Measurements from ENCODE around the gene VAC14. TPM values are rescaled to one million over a fixed set of nuclear protein-coding genes. Genes with fewer than 3 reads are reported as not detected.

The VAC14 gene
- total and polyA plus RNA-seq, 2 of the 8 experiments (the other 6 are each of a cell fraction or from before 2014, with no cell fraction given), result 56.0 to 108 TPM

- H2AFZ ChIP-seq (ENCODE audit: low read length), result no peak overlapping the region
- no peak overlapping the region for H2BK5ac ChIP-seq (ENCODE audit: low read depth, low read length)
- no peaks in the 10 kb centered on the region for H3K36me3 ChIP-seq (ENCODE audit: control insufficient read depth in 2 of 4, insufficient read depth in 4 of 4, low read length in 3 of 4)
- no peak overlapping the region for H2BK120ac ChIP-seq (replicated peaks; ENCODE audit: low read depth, low read length)
- H3K27ac ChIP-seq (ENCODE audit: low read depth, low read length), result no peak overlapping the region
- H3K4ac ChIP-seq (replicated peaks; ENCODE audit: insufficient read length, low read depth, low read length), result no peak overlapping the region
- H3K4me1 ChIP-seq (replicated peaks in 1 of 4; ENCODE audit: control insufficient read depth in 3 of 4, insufficient read depth in 4 of 4, low read length in 3 of 4), result peaks cover under 1 to 5% (median 2%) of the 10 kb centered on the region in 4 experiments; a peak in 5 of 7 replicates
- H2AK5ac ChIP-seq (ENCODE audit: low read depth, low read length), result no peak overlapping the region
- H3K56ac ChIP-seq (replicated peaks; ENCODE audit: insufficient read length, low read depth, low read length), result no peak overlapping the region
- H3K4me3 ChIP-seq (ENCODE audit: extremely low read depth in 1 of 4, insufficient read depth in 2 of 4, low read depth in 3 of 4, low read length in 4 of 4), result no peak overlapping the region
- H4K5ac ChIP-seq (ENCODE audit: insufficient read length, low read depth, low read length), result no peak overlapping the region
- WGBS, 2 experiments (ENCODE audit: extremely low coverage in 1 of 2, insufficient coverage in 1 of 2, insufficient read length in 1 of 2, insufficient replicate concordance in 2 of 2, low coverage in 1 of 2, low lambda C conversion rate in 2 of 2, missing lambda C conversion rate in 1 of 2), result 79% methylated on average over 8 of the region's 8 CpGs; no CpG with 5 or more reads in 1 of the 2 experiments
- no peak overlapping the region for H2BK20ac ChIP-seq (ENCODE audit: low read length)
- H3K9me3 ChIP-seq (ENCODE audit: insufficient read depth in 2 of 2, low read depth in 1 of 2, low read length in 1 of 2), result no peaks in the 10 kb centered on the region
- peaks cover 8% of the 10 kb centered on the region for H3K23me2 ChIP-seq (ENCODE audit: low read depth, low read length)
- no peak for FAIRE-seq
- peaks cover 0 to 23% (median 6%) of the 10 kb centered on the region in 4 experiments; a peak in 6 of 7 replicates for H3K27me3 ChIP-seq (replicated peaks in 1 of 4; ENCODE audit: control insufficient read depth in 3 of 4, extremely low read depth in 1 of 4, insufficient read depth in 3 of 4, low read length in 3 of 4)
- H4K20me1 ChIP-seq (replicated peaks in 1 of 2; ENCODE audit: control insufficient read depth in 1 of 2, insufficient read depth in 2 of 2, low read length in 2 of 2), result peaks cover 0 to 2% of the 10 kb centered on the region in 2 experiments
- no peak overlapping the region for H3K23ac ChIP-seq (ENCODE audit: insufficient read length)
- peaks cover 8 to 15% of the 10 kb centered on the region in 2 experiments for H3K79me2 ChIP-seq (ENCODE audit: control insufficient read depth in 1 of 2, insufficient read depth in 2 of 2, low read length in 2 of 2)
- ChIA-PET CTCF (ENCODE audit: partially characterized antibody) (interaction anchor here (1.2 to 1.7 kb wide), 2 partner anchors 508 to 609 kb away, joined by 3 to 4 read pairs; no protein-coding TSS in a partner anchor), POLR2A (ENCODE audit: partially characterized antibody) (interaction anchor here (1.1 to 1.4 kb wide), 3 partner anchors 8 to 14 kb away, joined by 3 to 6 read pairs (median 3); no protein-coding TSS in a partner anchor)
- H3K14ac ChIP-seq (ENCODE audit: insufficient read length), result no peak overlapping the region
- H3K9ac ChIP-seq (replicated peaks in 1 of 4; ENCODE audit: extremely low read depth in 1 of 4, low read depth in 3 of 4, low read length in 3 of 4), result no peak overlapping the region
- H2BK15ac ChIP-seq (ENCODE audit: low read length), result no peak overlapping the region
- H3K79me1 ChIP-seq (ENCODE audit: low read depth, low read length), result peaks cover 6% of the 10 kb centered on the region
- no peak overlapping the region for H3K4me2 ChIP-seq (ENCODE audit: insufficient read depth in 1 of 2, low read depth in 2 of 2, low read length in 2 of 2)
- H2BK12ac ChIP-seq (ENCODE audit: low read depth, low read length), result no peak overlapping the region
- H4K8ac ChIP-seq (ENCODE audit: extremely low read depth, insufficient read depth, low read length), result no peak overlapping the region
- H3K18ac ChIP-seq (ENCODE audit: extremely low read depth, low read length), result no peak overlapping the region
- no peak for DNase-seq (ENCODE audit: low read depth in 1 of 2, low spot score in 2 of 2)
- H4K91ac ChIP-seq (replicated peaks; ENCODE audit: insufficient read length, low read length), result no peak overlapping the region
- TF ChIP-seq RXRA (IDR thresholded peaks at IDR 0.05; ENCODE audit: insufficient read depth, low read depth, low read length) (no peak), BACH1 (IDR thresholded peaks at IDR 0.05; ENCODE audit: low read length) (no peak), MAX (IDR thresholded peaks at IDR 0.05) (no peak), RNF2 (IDR thresholded peaks at IDR 0.05; ENCODE audit: borderline replicate concordance, low read depth, low read length, missing control alignments, poor library complexity, severe bottlenecking) (no peak), HDAC2 (IDR thresholded peaks at IDR 0.05; ENCODE audit: borderline replicate concordance in 1 of 2, low read depth in 2 of 2, low read length in 2 of 2) (no peak), RFX5 (IDR thresholded peaks at IDR 0.05; ENCODE audit: borderline replicate concordance, low read depth, low read length) (no peak), NRF1 (IDR thresholded peaks at IDR 0.05; ENCODE audit: low read depth, low read length) (no peak), CHD2 (IDR thresholded peaks at IDR 0.05; ENCODE audit: low read length) (no peak), SAP30 (IDR thresholded peaks at IDR 0.05; ENCODE audit: insufficient read depth, insufficient replicate concordance, low read length) (no peak), RBBP5 (IDR thresholded peaks at IDR 0.05; ENCODE audit: borderline replicate concordance, low read depth, low read length) (no peak), MAFK (IDR thresholded peaks at IDR 0.05; ENCODE audit: low read depth, low read length) (no peak), EZH2 (IDR thresholded peaks at IDR 0.05; ENCODE audit: low read depth, low read length, severe bottlenecking) (no peak)
These were observed 3.3 kb upstream of the VAC14 start for GRCh38 chr16:70804153-70804733.
